Pancreas (tissue), 10 donors: ENCODE measurements around the gene MYO15A. TPM values are rescaled to one million over a fixed set of nuclear protein-coding genes. Genes with fewer than 3 reads are reported as not detected.

Experiments
- ATAC-seq, 4 donors: fragments of 200-7000 bp; cut with Tn5 transposase; one replicate each; pipeline versions ENCODE4 v1.8.0 to v1.9.1; 2020; ENCODE audit warnings: mild to moderate bottlenecking in 4 of 4, moderate library complexity in 4 of 4
- DNase-seq, 6 donors: peaks; one replicate each; pipeline ENCODE4 v3.0.0-alpha.2; 2020
- FAIRE-seq: peaks from 2 replicates; lab custom pipeline; 2012; peaks lifted over from hg19 to GRCh38; lab: Jason Lieb, UNC
- H3K27ac ChIP-seq, 4 donors: fragments of 200-600 bp; sonication (generic); 1 replicate in 3 of 4; 2 replicates in 1 of 4; pipeline versions ENCODE4 v1.5.0 to v1.8.0; 2020
- H3K27me3 ChIP-seq, 4 donors: fragments of 200-600 bp; one replicate each; pipeline ENCODE4 v1.8.0; 2021
- H3K36me3 ChIP-seq, 3 donors: fragments of 200-600 bp; sonication (generic) in 1 of 3; one replicate each; pipeline versions ENCODE4 v1.5.0 to v1.8.0; 2020 to 2021
- H3K4me1 ChIP-seq, 3 donors: fragments of 200-600 bp; one replicate each; pipeline ENCODE4 v1.8.0; 2021
- H3K4me3 ChIP-seq, 4 donors: fragments of 200-600 bp; sonication (generic) in 2 of 4; one replicate each; pipeline versions ENCODE4 v1.5.0 to v1.8.0; 2020 to 2021
- H3K9me3 ChIP-seq, 4 donors: fragments of 200-600 bp; one replicate each; pipeline ENCODE4 v1.8.0; 2021
- CTCF ChIP-seq, 4 donors: fragments of 200-600 bp; sonication (generic) in 3 of 4; IDR thresholded peaks; one replicate each; pipeline versions ENCODE4 v1.5.0 to v1.8.0; 2021; ENCODE audit warnings: antibody characterized with exemption in 4 of 4
- WGBS, 2 donors: extraction: QIAGEN DNeasy Blood & Tissue Kit; methylation state at CpG; one replicate each; pipeline ENCODE4 v1.1.7; 2013; 5-methylcytosine and 5-hydroxymethylcytosine counted together
- intact Hi-C, 3 donors: fragments of 100-400 bp; cut with DNase I; formaldehyde crosslinking; loops; one replicate each; pipeline versions ENCODE4 v1.11.1 to v1.14.2; 2022
- polyA plus RNA-seq, 2 donors: library from polyadenylated mRNA; stranded (reverse); fragments of 200-250 nt; gene quantifications; one replicate each; pipeline ENCODE4 v1.2.3, GENCODE V29; 2013
- total RNA-seq, 6 donors: library from RNA; stranded (reverse); fragmentation: NEBNext Ultra II Directional in 4 of 6; extraction: Animal tissue kit (Norgen Biotek cat#: 25700) in 4 of 6; gene quantifications; one replicate each; pipeline versions ENCODE4 v1.2.1 to v1.2.4, GENCODE V29; 2021 to 2023
- donor health status: healthy with polysubstance abuse.
- donor health status: DM: no; HTN: no; CAD: no; lungs with moderate emphysema.
- donor health status: DM: no; HTN: no; CAD: no.
- donor health status: control.
- donor health status: control.
- donor health status: Bipolar disorder and iron deficiency.
- donor health status: DM: yes; HTN: yes; CAD: no.
- donor health status: DM: no; HTN: no; CAD: no.
- donor health status: DM: no; HTN: no; CAD: no.
- donor health status: DM: yes; HTN: yes; CAD: no.

Gene MYO15A
- total and polyA plus RNA-seq, 8 donors = 0.13 to 4.9 (median 0.87) TPM

DNA sequence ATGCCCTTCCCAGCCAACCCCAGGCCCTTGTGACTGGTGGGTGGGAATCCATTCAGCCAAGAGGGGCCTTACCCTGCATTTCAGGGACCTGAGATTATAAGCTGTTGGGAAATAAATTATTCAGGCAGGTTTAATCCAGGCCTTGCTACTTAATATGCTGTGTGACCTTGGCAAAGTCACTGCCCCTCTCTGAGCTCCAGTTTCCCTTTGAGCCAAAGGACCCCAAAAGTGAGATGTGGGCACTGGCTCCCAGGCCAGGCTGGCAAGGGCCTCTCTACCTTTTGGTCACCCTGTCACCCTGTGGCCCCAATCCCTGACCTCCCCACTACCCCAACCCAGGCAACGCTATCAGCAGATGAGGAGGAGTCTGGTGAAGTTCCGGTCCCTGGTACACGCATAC is 33.9 kb downstream of the MYO15A start:
- H3K27ac ChIP-seq = no peak overlapping the region
- H3K36me3 ChIP-seq = no peaks in the 10 kb centered on the region
- ATAC-seq (no peak), DNase-seq (no peak), FAIRE-seq (no peak)
- intact Hi-C loops = no loop called here
- WGBS, 2 donors = 93% methylated on average over 3 of the region's 3 CpGs
- no peak overlapping the region for H3K4me3 ChIP-seq
- no peaks in the 10 kb centered on the region for H3K27me3 ChIP-seq
- H3K9me3 ChIP-seq = no peaks in the 10 kb centered on the region
- no peak for TF ChIP-seq CTCF (IDR thresholded peaks at IDR 0.05)
- no peaks in the 10 kb centered on the region for H3K4me1 ChIP-seq

- 58 to 69% methylated on average over 18 of the region's 18 CpGs for WGBS, 2 donors
- Histone ChIP-seq H3K9me3 (no peaks in the 10 kb centered on the region), H3K27ac (no peak overlapping the region), H3K4me1 (no peaks in the 10 kb centered on the region), H3K36me3 (no peaks in the 10 kb centered on the region), H3K27me3 (no peaks in the 10 kb centered on the region), H3K4me3 (no peak overlapping the region)
- FAIRE-seq (no peak), ATAC-seq (no peak), DNase-seq (no peak)
- no peak for TF ChIP-seq CTCF (IDR thresholded peaks at IDR 0.05)
- intact Hi-C loops = no loop called here
Measured at GRCh38 chr17:18143044-18143936, 34.7 kb downstream of the MYO15A start.

DNA sequence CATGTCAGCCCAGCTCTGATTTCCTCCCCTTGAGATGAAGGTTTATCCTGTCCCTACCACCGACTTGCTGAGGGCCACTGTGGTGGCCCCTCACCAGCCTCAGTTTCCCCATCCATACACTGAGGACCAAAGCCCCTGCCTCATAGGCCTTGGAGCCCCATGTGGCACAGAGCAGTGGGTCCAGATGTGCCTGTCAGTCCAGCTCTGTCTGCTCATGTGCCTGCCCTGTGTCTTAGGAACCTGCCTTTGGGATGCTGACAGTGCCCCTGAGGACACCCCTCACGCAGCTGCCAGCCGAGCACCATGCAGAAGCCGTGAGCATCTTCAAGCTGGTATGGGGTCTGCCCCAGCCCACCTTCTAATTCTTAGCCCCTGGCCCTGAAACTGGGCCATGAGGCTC is 35.7 kb downstream of the MYO15A start:
- no peak for DNase-seq
- intact Hi-C loops = no loop called here
- 75 to 78% methylated on average over 4 of the region's 4 CpGs for WGBS, 2 donors
- ATAC-seq = no peak
- Histone ChIP-seq H3K4me3 (no peak overlapping the region), H3K4me1 (no peaks in the 10 kb centered on the region), H3K27ac (no peak overlapping the region), H3K27me3 (no peaks in the 10 kb centered on the region), H3K9me3 (no peaks in the 10 kb centered on the region), H3K36me3 (no peaks in the 10 kb centered on the region)
- FAIRE-seq = no peak
- TF ChIP-seq CTCF (IDR thresholded peaks at IDR 0.05) = no peak

DNA sequence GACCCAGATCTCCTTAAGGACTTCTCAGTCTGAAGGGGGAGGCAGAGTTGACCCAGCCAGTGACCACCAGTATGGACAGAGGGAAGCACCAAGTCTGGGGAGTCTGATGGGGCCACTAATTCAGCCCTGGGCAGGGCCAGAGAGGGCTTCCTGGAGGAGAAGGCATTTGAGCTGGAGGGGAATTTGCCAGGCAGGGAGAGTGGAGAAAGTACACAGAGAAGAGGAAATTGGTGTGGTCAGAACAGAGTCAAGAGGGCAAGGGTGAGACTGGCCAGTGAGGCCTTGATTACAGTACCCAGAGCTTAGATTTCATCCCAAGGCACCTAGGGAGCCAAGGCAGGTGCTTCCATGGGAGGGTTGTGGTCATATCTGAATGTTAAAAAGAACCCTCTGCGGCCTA is 36.3 kb downstream of the MYO15A start:
- ATAC-seq (no peak), DNase-seq (no peak), FAIRE-seq (no peak)
- no peak overlapping the region for H3K4me3 ChIP-seq
- H3K36me3 ChIP-seq = no peaks in the 10 kb centered on the region
- no peaks in the 10 kb centered on the region for H3K27me3 ChIP-seq
- no peak overlapping the region for H3K27ac ChIP-seq
- H3K4me1 ChIP-seq = no peaks in the 10 kb centered on the region
- no peak for TF ChIP-seq CTCF (IDR thresholded peaks at IDR 0.05)
- intact Hi-C loops = no loop called here
- no peaks in the 10 kb centered on the region for H3K9me3 ChIP-seq
- 90 to 98% methylated on average over 1 of the region's 1 CpG for WGBS, 2 donors

GRCh38 chr17:18145811-18146210 is 37.3 kb downstream of the MYO15A start:
- H3K9me3 ChIP-seq = no peaks in the 10 kb centered on the region
- intact Hi-C loops = no loop called here
- no peak overlapping the region for H3K27ac ChIP-seq

More at GRCh38 chr17:18145811-18146210, 37.3 kb downstream of the MYO15A start:
- ATAC-seq (no peak), FAIRE-seq (no peak), DNase-seq (no peak)
- no peaks in the 10 kb centered on the region for H3K27me3 ChIP-seq
- no peak overlapping the region for H3K4me3 ChIP-seq
- 74 to 75% methylated on average over 13 of the region's 13 CpGs for WGBS, 2 donors
- H3K36me3 ChIP-seq = no peaks in the 10 kb centered on the region
- no peaks in the 10 kb centered on the region for H3K4me1 ChIP-seq
- TF ChIP-seq CTCF (IDR thresholded peaks at IDR 0.05) = no peak
